B cell (primary cell): ENCODE measurements around the gene DRC7. TPM values are rescaled to one million over a fixed set of nuclear protein-coding genes. Genes with fewer than 3 reads are reported as not detected.

Source experiments
- ATAC-seq: fragments of 200-7000 bp; cut with Tn5 transposase; one replicate; pipeline ENCODE4 v1.10.0; 2021; ENCODE audit warnings: low read depth, mild to moderate bottlenecking, moderate number of reproducible peaks, moderate library complexity
- CTCF ChIA-PET: fragments of 350-600 bp; sonication (Branson Sonifier 250); formaldehyde crosslinking; loops from one replicate; lab custom pipeline; 2021; ENCODE audit warnings: antibody characterized with exemption, inconsistent platforms; lab: Charles Lee
- POLR2A ChIA-PET: fragments of 350-600 bp; sonication (Branson Sonifier 250); formaldehyde crosslinking; loops from one replicate; lab custom pipeline; 2021; ENCODE audit warnings: antibody characterized with exemption; lab: Charles Lee
- DNase-seq: peaks from one replicate; pipeline ENCODE4 v3.0.0; 2013
- H2AFZ ChIP-seq: 2 replicates; pipeline ENCODE4 v1.6.1; 2012; ENCODE audit warnings: mild to moderate bottlenecking, low read depth, low read length; ENCODE audit not compliant: insufficient read depth, poor library complexity, severe bottlenecking
- H3K27ac ChIP-seq, 2 donors: 1 replicate in 1 of 2; 2 replicates in 1 of 2; pipeline ENCODE4 v1.5.1; 2012 to 2013; ENCODE audit warnings: low read length in 2 of 2, mild to moderate bottlenecking in 2 of 2, moderate library complexity in 1 of 2
- H3K27me3 ChIP-seq, 4 experiments: fragments of 200-600 bp in 1 of 4; sonication (generic) in 1 of 4; replicated peaks in 1 of 4; 1 replicate in 2 of 4; 2 replicates in 2 of 4; pipeline versions ENCODE4 v1.6.1 to v1.7.0; 2013 to 2016; ENCODE audit warnings: low read length in 3 of 4, mild to moderate bottlenecking in 2 of 4, mixed read lengths in 1 of 4, moderate library complexity in 1 of 4; ENCODE audit not compliant: insufficient read depth in 4 of 4, control insufficient read depth in 3 of 4; ENCODE audit errors: control extremely low read depth in 1 of 4
- H3K36me3 ChIP-seq, 2 experiments: replicated peaks in 1 of 2; 1 replicate in 1 of 2; 2 replicates in 1 of 2; pipeline versions ENCODE4 v1.6.1 to v1.7.1; 2013; ENCODE audit warnings: low read length in 1 of 2; ENCODE audit not compliant: insufficient read depth in 2 of 2, control insufficient read depth in 1 of 2; ENCODE audit errors: control extremely low read depth in 1 of 2, extremely low read depth in 1 of 2
- H3K4me1 ChIP-seq, 2 donors: fragments of 200-600 bp in 1 of 2; sonication (generic) in 1 of 2; 1 replicate in 1 of 2; 2 replicates in 1 of 2; pipeline versions ENCODE4 v1.5.1 to v1.6.1; 2013 to 2017; ENCODE audit warnings: low read length in 2 of 2; ENCODE audit not compliant: control insufficient read depth in 2 of 2, insufficient read depth in 2 of 2
- H3K4me2 ChIP-seq: replicated peaks from 2 replicates; pipeline ENCODE3; 2012; ENCODE audit warnings: mild to moderate bottlenecking, low read depth, low read length; ENCODE audit not compliant: poor library complexity, severe bottlenecking
- H3K4me3 ChIP-seq, 5 experiments: fragments of 200-600 bp in 1 of 5; sonication (generic) in 1 of 5; 1 replicate in 3 of 5; 2 replicates in 2 of 5; pipeline versions ENCODE4 v1.5.1 to v1.7.0; 2011 to 2016; ENCODE audit warnings: low read length in 4 of 5, mild to moderate bottlenecking in 4 of 5, low read depth in 2 of 5, control low read depth in 1 of 5, moderate library complexity in 1 of 5; ENCODE audit not compliant: insufficient read depth in 1 of 5; ENCODE audit errors: control extremely low read depth in 1 of 5, extremely low read depth in 1 of 5
- H3K79me2 ChIP-seq: fragments of 200-600 bp; sonication (generic); one replicate; pipeline ENCODE4 v1.6.0; 2016; ENCODE audit warnings: low read length; ENCODE audit not compliant: control insufficient read depth, insufficient read depth
- H3K9ac ChIP-seq: fragments of 200-600 bp; sonication (generic); 2 replicates; pipeline ENCODE4 v1.6.1; 2017; ENCODE audit warnings: mild to moderate bottlenecking, low read length, moderate library complexity
- H3K9me3 ChIP-seq, 3 donors: one replicate each; pipeline versions ENCODE4 v1.6.1 to v1.7.1; 2013; ENCODE audit warnings: low read length in 2 of 3; ENCODE audit not compliant: control insufficient read depth in 2 of 3, insufficient read depth in 1 of 3; ENCODE audit errors: control extremely low read depth in 1 of 3
- H4K20me1 ChIP-seq: 2 replicates; pipeline ENCODE4 v1.6.0; 2012; ENCODE audit warnings: mild to moderate bottlenecking, low read length; ENCODE audit not compliant: insufficient read depth, control insufficient read depth, poor library complexity, severe bottlenecking
- H3K27ac Mint-ChIP-seq: one replicate; pipeline ENCODE4 v1.8.0; 2021; ENCODE audit warnings: mixed read lengths
- H3K27me3 Mint-ChIP-seq: one replicate; pipeline ENCODE4 v1.8.0; 2021; ENCODE audit warnings: mixed read lengths
- H3K4me1 Mint-ChIP-seq: one replicate; pipeline ENCODE4 v1.8.0; 2021; ENCODE audit warnings: mixed read lengths
- H3K4me3 Mint-ChIP-seq: one replicate; pipeline ENCODE4 v1.8.0; 2021; ENCODE audit warnings: mixed read lengths
- H3K9me3 Mint-ChIP-seq: one replicate; pipeline ENCODE4 v1.8.0; 2022; ENCODE audit warnings: mixed read lengths; ENCODE audit not compliant: insufficient read depth
- CTCF ChIP-seq: fragments of 200-600 bp; IDR thresholded peaks from one replicate; pipeline ENCODE4 v1.8.0; 2022; ENCODE audit warnings: antibody characterized with exemption, mild to moderate bottlenecking
- EZH2 ChIP-seq: IDR thresholded peaks from 2 replicates; pipeline ENCODE4 v1.6.1; 2012; ENCODE audit warnings: borderline replicate concordance, low read depth, mild to moderate bottlenecking, moderate library complexity, low read length; ENCODE audit not compliant: insufficient read depth, poor library complexity, severe bottlenecking
- WGBS: methylation state at CpG from one replicate; pipeline ENCODE4 v1.1.5; 2013; ENCODE audit warnings: missing lambda C conversion rate; ENCODE audit not compliant: insufficient coverage; 5-methylcytosine and 5-hydroxymethylcytosine counted together
- intact Hi-C: fragments of 100-400 bp; cut with micrococcal nuclease; formaldehyde crosslinking; loops from one replicate; pipeline ENCODE4 v1.10.0; 2022
- polyA plus RNA-seq: library from polyadenylated mRNA; depleted of rRNA; stranded (reverse); fragments of >200 nt; gene quantifications from 2 replicates; pipeline ENCODE4 v1.2.3, GENCODE V29; 2012
- total RNA-seq, 2 donors: library from RNA; stranded (reverse); fragments of 120-200 nt in 1 of 2; gene quantifications; 1 replicate in 1 of 2; 2 replicates in 1 of 2; pipeline versions ENCODE4 v1.2.3 to v1.2.4, GENCODE V29; 2013 to 2022

The DRC7 gene
- total and polyA plus RNA-seq, 2 donors (not counting 1 experiment from before 2014, with no cell fraction given): 0.12 to 0.22 TPM

- no peak for ATAC-seq
- Histone ChIP-seq H3K9me3 (peaks cover 0 to 11% (median 0%) of the 10 kb centered on the region in 3 donors), H2AFZ (no peak overlapping the region), H3K27ac (no peak overlapping the region), H3K4me3 (no peak overlapping the region), H3K4me1 (no peaks in the 10 kb centered on the region), H3K36me3 (no peaks in the 10 kb centered on the region), H3K4me2 (no peak overlapping the region), H3K9ac (no peak overlapping the region), H4K20me1 (no peaks in the 10 kb centered on the region), H3K79me2 (no peaks in the 10 kb centered on the region), H3K27me3 (no peaks in the 10 kb centered on the region)
- 83% methylated on average over 1 of the region's 6 CpGs for WGBS
- POLR2A ChIA-PET: no interaction called here
- H3K27me3 Mint-ChIP-seq: peaks cover 9% of the 10 kb centered on the region
- H3K4me3 Mint-ChIP-seq: no peak overlapping the region
- CTCF ChIA-PET: no interaction called here
- no peak for TF ChIP-seq CTCF
- no peak for TF ChIP-seq EZH2
- DNase-seq: no peak
- no peaks in the 10 kb centered on the region for H3K9me3 Mint-ChIP-seq
- no peak overlapping the region for H3K27ac Mint-ChIP-seq
- intact Hi-C loops: no loop called here
- no peaks in the 10 kb centered on the region for H3K4me1 Mint-ChIP-seq
Measured at GRCh38 chr16:57664662-57665025, 30.0 kb upstream of the DRC7 start.

- DNase-seq (no peak), ATAC-seq (no peak)
- Histone ChIP-seq H3K4me2 (no peak overlapping the region), H3K27me3 (no peaks in the 10 kb centered on the region), H3K27ac (no peak overlapping the region), H3K36me3 (no peaks in the 10 kb centered on the region), H2AFZ (no peak overlapping the region), H4K20me1 (no peaks in the 10 kb centered on the region), H3K4me3 (no peak overlapping the region), H3K9ac (no peak overlapping the region), H3K4me1 (no peaks in the 10 kb centered on the region), H3K79me2 (no peaks in the 10 kb centered on the region), H3K9me3 (peaks cover 0 to 11% (median 0%) of the 10 kb centered on the region in 3 donors)
- Mint-ChIP-seq H3K9me3 (no peaks in the 10 kb centered on the region), H3K4me3 (no peak overlapping the region), H3K27me3 (peaks cover 9% of the 10 kb centered on the region), H3K4me1 (no peaks in the 10 kb centered on the region), H3K27ac (no peak overlapping the region)
- TF ChIP-seq EZH2 (no peak), CTCF (no peak)
- POLR2A ChIA-PET: no interaction called here
- no CpG with 5 or more reads among the region's 4 CpGs for WGBS
- intact Hi-C loops: no loop called here
- CTCF ChIA-PET: no interaction called here
Measured at GRCh38 chr16:57665541-57665940, 29.1 kb upstream of the DRC7 start.
